Smooth muscle cell (in vitro differentiated cells): ENCODE data around the gene RNF128. TPM values are rescaled to one million over a fixed set of nuclear protein-coding genes. Genes with fewer than 3 reads are reported as not detected.

Experiments
- DNase-seq: peaks from one replicate; lab custom pipeline; 2025; ENCODE audit not compliant: unreplicated experiment; lab: John Stamatoyannopoulos, UW
- H2AFZ ChIP-seq: fragments of 200-600 bp; sonication (generic); 2 replicates; pipeline ENCODE4 v1.6.0; 2016; ENCODE audit warnings: antibody characterized with exemption, low read depth, mild to moderate bottlenecking
- H3F3A ChIP-seq: fragments of 200-600 bp; sonication (generic); 2 replicates; pipeline ENCODE4 v1.6.0; 2017; ENCODE audit warnings: antibody characterized with exemption, low read depth
- H3K27ac ChIP-seq: fragments of 200-600 bp; sonication (generic); 2 replicates; pipeline ENCODE4 v1.5.1; 2016; ENCODE audit warnings: low read depth, mild to moderate bottlenecking
- H3K27me3 ChIP-seq: fragments of 200-600 bp; sonication (generic); 2 replicates; pipeline ENCODE4 v1.6.1; 2016; ENCODE audit warnings: low read depth, mild to moderate bottlenecking
- H3K36me3 ChIP-seq: fragments of 200-600 bp; sonication (generic); 2 replicates; pipeline ENCODE4 v1.5.1; 2016; ENCODE audit warnings: low read depth
- H3K4me1 ChIP-seq: fragments of 200-600 bp; sonication (generic); 2 replicates; pipeline ENCODE4 v1.5.1; 2016; ENCODE audit warnings: low read depth
- H3K4me2 ChIP-seq: fragments of 200-600 bp; sonication (generic); 2 replicates; pipeline ENCODE4 v1.6.0; 2016; ENCODE audit warnings: mild to moderate bottlenecking
- H3K4me3 ChIP-seq: fragments of 200-600 bp; sonication (generic); 2 replicates; pipeline ENCODE4 v1.5.1; 2016; ENCODE audit warnings: mild to moderate bottlenecking
- H3K79me2 ChIP-seq: fragments of 200-600 bp; sonication (generic); 2 replicates; pipeline ENCODE4 v1.6.0; 2016; ENCODE audit warnings: low read depth, mild to moderate bottlenecking
- H3K9ac ChIP-seq: fragments of 200-600 bp; sonication (generic); 2 replicates; pipeline ENCODE4 v1.6.0; 2016; ENCODE audit warnings: low read depth
- H3K9me3 ChIP-seq: fragments of 200-600 bp; sonication (generic); replicated peaks from 2 replicates; pipeline ENCODE4 v1.5.1; 2016; ENCODE audit warnings: low read depth
- H4K20me1 ChIP-seq: fragments of 200-600 bp; sonication (generic); 2 replicates; pipeline ENCODE4 v1.6.0; 2016; ENCODE audit warnings: low read depth
- CTCF ChIP-seq: fragments of 200-600 bp; sonication (generic); IDR thresholded peaks from 2 replicates; pipeline ENCODE4 v1.5.1; 2017; ENCODE audit warnings: borderline replicate concordance, mild to moderate bottlenecking, antibody characterized with exemption; ENCODE audit not compliant: insufficient read depth, poor library complexity, severe bottlenecking
- WGBS: methylation state at CpG from one replicate; pipeline ENCODE4 v1.1.7; 2016; ENCODE audit warnings: low lambda C conversion rate; 5-methylcytosine and 5-hydroxymethylcytosine counted together
- polyA plus RNA-seq: library from polyadenylated mRNA; unstranded; fragments of >200 nt; fragmentation: Nextera tagmentation; extraction: Ambion mirVana; gene quantifications from 2 replicates; pipeline ENCODE4 v1.2.1, GENCODE V29; 2016
- total RNA-seq: library from RNA; depleted of rRNA; stranded (reverse); fragments of >200 nt; gene quantifications from 2 replicates; pipeline ENCODE4 v1.2.3, GENCODE V29; 2014

RNF128 gene
- total RNA-seq (22.2 and 26.7 TPM in 2 replicates), polyA plus RNA-seq (13.2 and 13.6 TPM in 2 replicates)

GRCh38 chrX:106726485-106727437 is at the start of gene RNF128:
Gene RNF128 (plus strand): TSS chrX:106726701. CDS start chrX:106726914, 213 bp downstream.
- DNase-seq, result no peak
- H3K36me3 ChIP-seq, result no peaks in the 10 kb centered on the region
- H3K4me3 ChIP-seq, result peak within 1 kb of the TSS; percentile 66
- no peaks in the 10 kb centered on the region for H3K27me3 ChIP-seq
- peaks cover 3% of the 10 kb centered on the region for H3K79me2 ChIP-seq
- H3K4me1 ChIP-seq, result no peaks in the 10 kb centered on the region
- peak within 1 kb of the TSS; percentile 94 for H2AFZ ChIP-seq
- H4K20me1 ChIP-seq, result no peaks in the 10 kb centered on the region
- H3K9me3 ChIP-seq, result no peaks in the 10 kb centered on the region
- WGBS, result 44% methylated on average over 79 of the region's 79 CpGs
- TF ChIP-seq CTCF, result no peak
- H3K27ac ChIP-seq, result peak within 1 kb of the TSS; percentile 37
- H3K9ac ChIP-seq, result peak within 1 kb of the TSS; percentile 74
- H3K4me2 ChIP-seq, result peak within 1 kb of the TSS; percentile 88
- H3F3A ChIP-seq, result no peaks in the 10 kb centered on the region

DNA sequence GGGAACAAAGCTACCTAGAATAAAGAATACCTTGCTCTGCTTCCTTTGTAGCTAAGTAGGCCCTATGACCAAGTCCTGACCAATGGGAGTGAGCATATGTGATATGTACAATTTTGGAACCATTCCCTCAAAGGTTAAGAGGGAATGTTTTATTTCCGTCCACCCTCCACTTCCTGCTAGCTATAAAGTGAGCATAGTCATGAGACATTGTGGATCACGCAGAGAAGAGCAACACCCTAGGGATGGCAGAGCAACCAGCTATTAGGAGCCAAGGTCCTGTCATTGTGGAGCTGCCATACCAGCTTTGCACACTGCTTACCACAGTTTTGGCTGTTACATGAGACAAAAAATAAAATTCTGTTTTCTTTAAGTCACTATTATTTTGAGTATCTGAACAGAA is 45.8 kb upstream of the RNF128 start:
- Histone ChIP-seq H3K4me3 (no peak overlapping the region), H3K4me1 (no peaks in the 10 kb centered on the region), H3K9me3 (no peaks in the 10 kb centered on the region), H2AFZ (no peak overlapping the region), H3K9ac (no peak overlapping the region), H3K4me2 (no peak overlapping the region), H4K20me1 (no peaks in the 10 kb centered on the region), H3F3A (no peaks in the 10 kb centered on the region), H3K27ac (no peak overlapping the region), H3K27me3 (no peaks in the 10 kb centered on the region), H3K36me3 (no peaks in the 10 kb centered on the region), H3K79me2 (no peaks in the 10 kb centered on the region)
- DNase-seq, result no peak
- TF ChIP-seq CTCF, result no peak
- 57% methylated on average over 2 of the region's 2 CpGs for whole genome bisulfite sequencing

DNA sequence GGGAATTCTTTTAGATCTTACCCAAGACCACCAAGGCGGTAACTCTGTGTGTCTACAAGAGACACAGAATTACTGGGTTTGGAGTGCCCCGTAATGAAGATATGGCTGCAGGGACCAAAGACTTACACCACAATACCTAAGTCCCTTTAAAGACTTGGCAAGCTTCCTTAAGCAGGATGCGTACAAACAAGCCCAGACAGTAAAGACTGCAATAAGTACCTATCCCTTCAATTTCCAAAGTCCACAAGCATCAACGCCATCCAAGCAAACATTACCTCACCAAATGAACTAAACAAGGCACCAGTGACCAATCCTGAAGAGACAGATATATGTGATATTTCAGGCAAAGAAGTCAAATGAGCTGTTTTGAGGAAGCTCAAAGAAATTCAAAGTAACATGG is 42.3 kb upstream of the RNF128 start:
- TF ChIP-seq CTCF, result no peak
- WGBS, result 80% methylated on average over 4 of the region's 4 CpGs

More for the DNA sequence above, 42.3 kb upstream of the RNF128 start:
- H3K4me2 ChIP-seq, result no peak overlapping the region
- H3K9ac ChIP-seq, result no peak overlapping the region
- no peaks in the 10 kb centered on the region for H3K36me3 ChIP-seq
- H4K20me1 ChIP-seq, result no peaks in the 10 kb centered on the region
- H3K9me3 ChIP-seq, result no peaks in the 10 kb centered on the region
- H3K27me3 ChIP-seq, result no peaks in the 10 kb centered on the region
- no peak for DNase-seq
- H3F3A ChIP-seq, result no peaks in the 10 kb centered on the region
- H3K79me2 ChIP-seq, result no peaks in the 10 kb centered on the region
- no peak overlapping the region for H3K27ac ChIP-seq
- no peaks in the 10 kb centered on the region for H3K4me1 ChIP-seq
- H2AFZ ChIP-seq, result no peak overlapping the region
- H3K4me3 ChIP-seq, result no peak overlapping the region
